Right atrium auricular region (tissue), 2 donors: ENCODE measurements around the gene SDR42E2. TPM values are rescaled to one million over a fixed set of nuclear protein-coding genes. Genes with fewer than 3 reads are reported as not detected.

Experiments used
- DNase-seq: peaks from one replicate; pipeline ENCODE4 v3.0.0-alpha.2; 2019; ENCODE audit warnings: low spot score
- H3K27ac ChIP-seq, 2 donors: fragments of 200-600 bp; sonication (generic); 1 replicate in 1 of 2; 2 replicates in 1 of 2; pipeline ENCODE4 v1.5.1; 2016 to 2019
- H3K27me3 ChIP-seq, 2 donors: fragments of 200-600 bp; sonication (generic); one replicate each; pipeline versions ENCODE4 v1.5.1 to v1.6.0; 2017 to 2019
- H3K36me3 ChIP-seq: fragments of 200-600 bp; sonication (generic); one replicate; pipeline ENCODE4 v1.5.1; 2016
- H3K4me1 ChIP-seq, 2 donors: fragments of 200-600 bp; sonication (generic); one replicate each; pipeline versions ENCODE4 v1.5.1 to v1.6.0; 2017 to 2019
- H3K4me3 ChIP-seq, 2 donors: fragments of 200-600 bp; sonication (generic); 1 replicate in 1 of 2; 2 replicates in 1 of 2; pipeline ENCODE4 v1.5.1; 2017 to 2019; ENCODE audit warnings: mild to moderate bottlenecking in 1 of 2, moderate library complexity in 1 of 2
- H3K9me3 ChIP-seq, 2 donors: fragments of 200-600 bp; sonication (generic); one replicate each; pipeline ENCODE4 v1.5.1; 2019
- CTCF ChIP-seq, 2 donors: fragments of 200-600 bp; sonication (generic); IDR thresholded peaks; one replicate each; pipeline ENCODE4 v1.5.1; 2019; ENCODE audit warnings: antibody characterized with exemption in 2 of 2
- total RNA-seq, 2 donors: library from RNA; depleted of rRNA; stranded (reverse); fragments of >200 nt; gene quantifications; one replicate each; pipeline ENCODE4 v1.1.0, GENCODE V29; 2016

Gene SDR42E2
- total RNA-seq, 2 donors from 2014 or later, result not detected

- no peaks in the 10 kb centered on the region for H3K9me3 ChIP-seq
- peak; percentile 86 for DNase-seq
- peaks cover 0 to 54% of the 10 kb centered on the region in 2 donors for H3K4me1 ChIP-seq
These were observed 44.8 kb downstream of the SDR42E2 start for GRCh38 chr16:22206842-22207714.

GRCh38 chr16:22207715-22208360 lies 45.5 kb downstream of the SDR42E2 start:
- Histone ChIP-seq H3K27ac (peak overlapping the region; percentile 95), H3K36me3 (no peaks in the 10 kb centered on the region), H3K4me3 (peak overlapping the region; percentile 87 to 94), H3K9me3 (no peaks in the 10 kb centered on the region), H3K4me1 (peaks cover 0 to 59% of the 10 kb centered on the region in 2 donors), H3K27me3 (no peaks in the 10 kb centered on the region)
- no peak for TF ChIP-seq CTCF (IDR thresholded peaks at IDR 0.05)
- DNase-seq, result no peak

More at GRCh38 chr16:22206842-22207714, 44.8 kb downstream of the SDR42E2 start:
- Histone ChIP-seq H3K27me3 (no peaks in the 10 kb centered on the region), H3K36me3 (no peaks in the 10 kb centered on the region), H3K27ac (peak overlapping the region; percentile 95), H3K4me3 (peak overlapping the region; percentile 87 to 94)
- no peak for TF ChIP-seq CTCF (IDR thresholded peaks at IDR 0.05)

GRCh38 chr16:22210285-22210684 lies 48.0 kb downstream of the SDR42E2 start:
- no peaks in the 10 kb centered on the region for H3K27me3 ChIP-seq
- DNase-seq, result no peak
- no peaks in the 10 kb centered on the region for H3K9me3 ChIP-seq
- TF ChIP-seq CTCF (IDR thresholded peaks at IDR 0.05), result no peak
- H3K4me1 ChIP-seq, result peaks cover 0 to 65% of the 10 kb centered on the region in 2 donors
- no peaks in the 10 kb centered on the region for H3K36me3 ChIP-seq
- H3K4me3 ChIP-seq, result no peak overlapping the region
- H3K27ac ChIP-seq, result peak overlapping the region in 1 of 2 donors; percentile 95

- H3K27ac ChIP-seq, result peak overlapping the region in 1 of 2 donors; percentile 23
- no peaks in the 10 kb centered on the region for H3K9me3 ChIP-seq
- H3K27me3 ChIP-seq, result no peaks in the 10 kb centered on the region
- no peak for TF ChIP-seq CTCF (IDR thresholded peaks at IDR 0.05)
- H3K4me1 ChIP-seq, result peaks cover 0 to 61% of the 10 kb centered on the region in 2 donors
- no peaks in the 10 kb centered on the region for H3K36me3 ChIP-seq
- DNase-seq, result no peak
- H3K4me3 ChIP-seq, result no peak overlapping the region
These were observed 48.5 kb downstream of the SDR42E2 start for GRCh38 chr16:22210854-22211253.

GRCh38 chr16:22213236-22213635 lies 50.9 kb downstream of the SDR42E2 start:
- Histone ChIP-seq H3K36me3 (no peaks in the 10 kb centered on the region), H3K27me3 (no peaks in the 10 kb centered on the region), H3K27ac (peak overlapping the region; percentile 14 to 24), H3K4me1 (peaks cover 0 to 66% of the 10 kb centered on the region in 2 donors), H3K4me3 (no peak overlapping the region), H3K9me3 (no peaks in the 10 kb centered on the region)
- TF ChIP-seq CTCF (IDR thresholded peaks at IDR 0.05), result no peak
- DNase-seq, result no peak
